Uterus (tissue), 2 donors: Measurements from ENCODE around the gene CDKL1.

ENCODE experiments used
- POLR2A ChIP-seq, 2 donors: fragments of 450-650 bp; IDR thresholded peaks; one replicate each; pipeline ENCODE4 v1.6.1; 2016; ENCODE audit warnings: antibody characterized with exemption in 2 of 2, mild to moderate bottlenecking in 1 of 2, moderate library complexity in 1 of 2
- TF ChIP-seq, protein P1 (sequence below), 4 experiments: fragments of 200-600 bp in 2 of 4; fragments of 450-650 bp in 2 of 4; sonication (generic) in 2 of 4; IDR thresholded peaks; one replicate each; pipeline ENCODE4 v1.5.1; 2016 to 2019; ENCODE audit warnings: antibody characterized with exemption in 4 of 4, mild to moderate bottlenecking in 2 of 4, moderate library complexity in 1 of 4

DNA sequence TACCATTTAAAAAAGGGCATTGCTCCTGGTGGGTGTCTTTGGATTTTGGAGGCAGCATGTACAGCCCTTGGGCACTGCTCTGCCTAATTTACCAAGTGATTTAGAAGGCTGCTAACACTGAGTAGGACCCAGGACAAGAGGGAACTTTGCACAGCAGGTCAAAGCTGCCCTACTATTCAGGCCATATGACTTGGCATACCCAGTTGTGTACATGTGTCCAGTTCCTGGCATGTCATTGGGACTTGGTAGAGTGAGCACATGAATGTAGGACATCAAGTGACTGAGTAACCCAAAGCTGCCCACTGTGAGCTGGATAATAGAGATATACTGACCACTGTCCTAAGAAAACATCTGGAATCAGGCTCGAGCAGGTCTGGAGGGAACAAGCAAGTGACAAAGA lies 15.7 kb downstream of the CDKL1 start:
- TF ChIP-seq, protein P1, sequence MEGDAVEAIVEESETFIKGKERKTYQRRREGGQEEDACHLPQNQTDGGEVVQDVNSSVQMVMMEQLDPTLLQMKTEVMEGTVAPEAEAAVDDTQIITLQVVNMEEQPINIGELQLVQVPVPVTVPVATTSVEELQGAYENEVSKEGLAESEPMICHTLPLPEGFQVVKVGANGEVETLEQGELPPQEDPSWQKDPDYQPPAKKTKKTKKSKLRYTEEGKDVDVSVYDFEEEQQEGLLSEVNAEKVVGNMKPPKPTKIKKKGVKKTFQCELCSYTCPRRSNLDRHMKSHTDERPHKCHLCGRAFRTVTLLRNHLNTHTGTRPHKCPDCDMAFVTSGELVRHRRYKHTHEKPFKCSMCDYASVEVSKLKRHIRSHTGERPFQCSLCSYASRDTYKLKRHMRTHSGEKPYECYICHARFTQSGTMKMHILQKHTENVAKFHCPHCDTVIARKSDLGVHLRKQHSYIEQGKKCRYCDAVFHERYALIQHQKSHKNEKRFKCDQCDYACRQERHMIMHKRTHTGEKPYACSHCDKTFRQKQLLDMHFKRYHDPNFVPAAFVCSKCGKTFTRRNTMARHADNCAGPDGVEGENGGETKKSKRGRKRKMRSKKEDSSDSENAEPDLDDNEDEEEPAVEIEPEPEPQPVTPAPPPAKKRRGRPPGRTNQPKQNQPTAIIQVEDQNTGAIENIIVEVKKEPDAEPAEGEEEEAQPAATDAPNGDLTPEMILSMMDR (IDR thresholded peaks at IDR 0.05): no peak
- no peak for TF ChIP-seq POLR2A (IDR thresholded peaks at IDR 0.05)
